GM12874 (cell line): ENCODE measurements around the gene CYP2B6.

Source experiments
- CTCF ChIP-seq: IDR thresholded peaks from 2 replicates; pipeline ENCODE4 v1.5.1; 2011; ENCODE audit warnings: low read depth, mild to moderate bottlenecking, control low read depth, low read length, moderate library complexity; ENCODE audit not compliant: insufficient read depth

Gene CYP2B6

DNA sequence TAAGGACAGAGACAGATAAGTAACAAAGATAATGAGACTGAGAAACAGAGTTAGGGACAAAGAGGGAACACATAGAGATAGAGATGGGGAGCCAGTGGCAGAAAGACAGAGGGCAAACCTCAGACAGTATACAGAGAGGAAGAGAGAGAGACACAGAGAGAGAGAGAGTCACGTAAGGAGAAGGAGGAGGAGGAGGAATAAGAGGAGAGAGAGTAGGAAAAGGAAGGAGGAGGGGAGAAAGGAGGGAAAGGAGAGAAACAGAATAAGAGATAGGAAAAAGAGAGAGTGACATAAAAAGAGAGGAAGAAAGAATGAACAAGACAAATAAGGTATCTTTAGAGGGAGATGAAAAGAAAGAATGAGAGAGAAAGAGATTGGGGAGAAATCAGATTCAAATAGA is 23.6 kb downstream of the CYP2B6 start:
- TF ChIP-seq CTCF, result no peak

GRCh38 chr19:41016488-41017071 is 25.5 kb downstream of the CYP2B6 start:
- TF ChIP-seq CTCF, result no peak

DNA sequence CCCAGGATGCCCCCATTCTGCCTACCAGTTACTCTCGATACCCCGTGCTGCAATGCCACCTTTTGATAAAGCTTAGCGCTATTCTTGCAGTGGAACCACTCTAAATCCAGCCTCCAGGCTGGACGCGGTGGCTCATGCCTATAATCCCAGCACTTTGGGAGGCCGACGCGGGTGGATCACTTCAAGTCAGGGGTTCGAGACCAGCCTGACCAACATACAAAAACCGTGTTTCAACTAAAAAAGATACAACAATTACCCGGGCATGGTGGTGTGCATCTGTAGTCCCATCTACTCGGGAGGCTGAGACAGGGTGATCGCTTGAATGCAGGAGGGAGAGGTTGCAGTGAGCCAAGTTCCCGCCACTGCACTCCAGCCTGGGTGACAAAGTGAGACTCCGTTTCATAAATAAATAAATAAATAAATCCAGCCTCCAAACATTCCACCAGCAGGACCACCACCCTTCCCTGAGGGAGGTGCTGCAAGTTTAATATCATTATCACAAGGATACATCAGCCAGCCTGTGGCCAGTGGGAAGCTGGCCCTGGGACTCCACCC is 27.7 kb downstream of the CYP2B6 start:
- no peak for TF ChIP-seq CTCF

- no peak for TF ChIP-seq CTCF
These were observed 28.3 kb downstream of the CYP2B6 start for GRCh38 chr19:41019346-41019745.

DNA sequence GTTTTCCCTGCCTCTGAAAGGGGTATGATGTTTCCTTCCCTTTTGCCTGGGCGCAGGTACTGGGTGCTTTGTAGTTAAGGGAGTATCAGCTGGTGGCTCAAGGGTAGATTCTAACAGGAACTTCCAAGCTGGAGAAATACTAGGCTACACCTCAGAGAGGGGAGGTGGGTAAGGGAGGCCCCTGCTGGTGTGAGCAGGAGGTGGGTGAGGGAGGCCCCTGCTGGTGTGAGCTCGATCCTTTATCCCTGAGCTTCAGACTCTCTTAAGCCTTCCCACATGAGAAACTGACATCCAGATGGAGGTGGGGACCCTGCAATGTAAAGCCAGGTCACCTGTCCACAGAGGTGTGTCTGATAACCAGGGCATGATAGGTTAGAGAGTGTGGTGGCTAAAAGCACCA is 32.1 kb downstream of the CYP2B6 start:
- TF ChIP-seq CTCF, result no peak

DNA sequence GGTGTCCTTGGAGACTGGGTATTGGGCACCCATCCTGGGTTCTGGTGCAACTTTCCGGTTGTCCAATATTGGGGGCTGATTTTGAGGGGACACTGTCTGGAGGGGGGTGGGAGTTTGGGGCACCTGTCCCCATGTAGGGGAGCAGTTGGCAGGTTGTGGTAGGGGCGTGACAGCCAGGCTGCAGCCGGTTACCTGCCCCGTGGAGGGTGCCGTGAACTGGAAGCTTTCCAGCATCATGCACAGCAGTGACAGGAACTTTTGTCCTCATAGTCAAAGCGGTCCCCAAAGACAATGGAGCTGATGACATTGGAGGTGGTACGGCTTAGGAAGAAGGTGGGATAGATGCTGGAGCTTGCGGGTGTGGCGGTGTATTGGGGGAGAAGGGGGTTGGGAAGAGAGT is 34.3 kb downstream of the CYP2B6 start:
- no peak for TF ChIP-seq CTCF

DNA sequence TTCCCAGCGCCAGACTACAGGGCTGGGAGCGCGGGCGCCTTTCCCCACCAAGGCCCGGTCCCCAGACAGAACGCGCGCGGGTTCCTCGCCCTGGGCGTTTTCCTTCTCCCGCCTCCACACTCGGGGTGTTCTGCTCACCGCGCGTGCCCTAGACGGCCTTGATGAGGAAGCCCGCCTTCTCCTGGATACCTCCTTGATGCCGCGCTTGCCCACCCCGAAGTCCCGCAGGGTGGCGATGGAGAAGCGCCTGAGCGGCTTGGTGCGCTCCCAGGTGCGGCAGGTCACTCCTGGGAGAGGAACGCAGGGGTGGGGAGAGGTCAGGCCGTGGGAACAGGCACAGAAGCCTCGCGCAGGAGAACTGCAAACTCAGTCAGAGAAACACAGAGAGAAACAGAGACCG is 34.8 kb downstream of the CYP2B6 start:
- no peak for TF ChIP-seq CTCF
